Skin of body (tissue), 2 donors: ENCODE data around the gene SLC26A9. TPM values are rescaled to one million over a fixed set of nuclear protein-coding genes. Genes with fewer than 3 reads are reported as not detected.
A peak's percentile ranks its signal among the peaks of the same experiment; 100 is the strongest.
"Not testable (repeated sequence)": the region's sequence is repeated elsewhere in the genome, so short reads cannot be mapped to it uniquely, and the experiment has no call there.

Experiments used
- DNase-seq: peaks from one replicate; lab custom pipeline; 2025; lab: John Stamatoyannopoulos, UW
- total RNA-seq: library from RNA; depleted of rRNA; stranded (reverse); fragments of >200 nt; gene quantifications from one replicate; pipeline ENCODE4 v1.2.3, GENCODE V29; 2014

The SLC26A9 gene
- total RNA-seq, 1 donor from 2014 or later: 0.20 TPM

DNA sequence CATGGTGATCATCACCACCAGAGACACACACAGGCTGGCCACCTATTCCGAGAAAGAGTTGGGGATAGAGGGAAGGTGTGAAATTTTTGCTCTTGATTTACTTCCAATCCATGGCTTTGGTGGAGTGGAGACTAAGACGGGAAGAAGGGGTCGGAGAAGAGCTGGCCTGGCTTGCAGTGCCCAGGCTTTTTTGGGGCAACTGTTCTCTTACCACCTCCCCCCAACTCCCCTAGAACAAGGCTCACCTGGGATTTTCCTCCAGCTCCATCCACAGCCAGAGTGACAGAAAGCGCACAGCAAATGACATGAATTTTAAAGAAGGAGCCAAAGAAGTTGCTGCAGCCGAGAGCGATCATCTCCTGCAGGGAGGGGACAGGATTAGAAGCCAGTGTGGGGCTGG, 16.0 kb downstream of the SLC26A9 start:
- no peak for DNase-seq

DNA sequence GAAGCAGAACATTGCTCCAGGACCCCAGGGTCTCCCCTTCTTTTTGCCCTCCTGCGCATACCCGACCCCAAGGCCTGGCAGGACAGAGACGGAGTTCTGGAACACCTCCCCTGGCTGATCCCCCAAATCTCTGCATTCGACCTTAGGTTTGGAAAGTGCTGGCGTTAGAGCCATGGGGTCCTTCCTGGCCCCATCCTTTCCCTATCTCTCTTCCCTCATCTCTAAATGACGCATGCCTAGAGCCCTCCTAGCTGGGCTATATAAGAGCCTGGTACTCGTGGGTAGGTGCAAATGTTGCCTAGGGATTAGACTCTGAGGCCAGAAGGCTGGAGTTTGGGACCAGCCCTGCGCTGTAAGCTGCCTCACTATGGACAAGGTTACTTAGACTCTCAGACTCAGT, 16.6 kb downstream of the SLC26A9 start:
- DNase-seq: no peak

DNA sequence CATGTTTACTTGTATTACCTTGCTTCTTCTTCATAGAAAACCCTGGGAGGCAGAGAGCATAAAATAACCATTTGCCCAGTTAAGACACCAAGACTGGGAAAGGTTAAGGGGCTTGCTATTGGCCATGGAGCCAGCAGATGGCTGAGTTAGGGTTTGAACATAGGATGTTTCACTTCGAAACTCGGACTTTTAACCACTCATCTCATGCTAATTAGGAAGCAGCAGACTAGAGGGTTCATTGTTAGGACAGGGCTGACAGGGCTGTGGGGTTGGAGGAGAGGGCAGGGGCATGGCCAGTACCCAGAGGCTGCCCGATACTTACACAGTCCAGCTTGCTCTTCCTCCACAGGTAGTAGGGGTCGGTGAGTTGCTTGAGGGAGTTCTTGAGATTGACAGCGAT, 17.0 kb downstream of the SLC26A9 start:
- no peak for DNase-seq

DNA sequence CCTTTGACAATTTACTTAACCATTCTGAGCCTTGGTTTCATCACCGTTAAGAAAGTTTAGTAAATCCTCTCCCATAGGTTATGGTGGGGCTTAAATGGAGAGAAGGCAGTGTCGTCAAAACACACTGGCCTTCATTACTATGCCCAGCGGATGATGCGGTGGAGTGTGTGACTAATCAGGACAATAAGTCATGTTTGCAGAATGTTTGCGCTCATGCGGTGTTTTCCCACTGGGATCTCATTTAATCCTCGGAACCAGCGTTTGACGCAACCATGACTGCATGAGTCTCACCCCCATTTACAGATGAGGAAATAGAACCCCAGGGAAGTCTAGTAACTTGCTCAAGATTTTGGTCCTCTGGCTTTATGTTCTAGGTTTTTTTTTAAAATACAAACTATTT, 17.5 kb downstream of the SLC26A9 start:
- DNase-seq: no peak

DNA sequence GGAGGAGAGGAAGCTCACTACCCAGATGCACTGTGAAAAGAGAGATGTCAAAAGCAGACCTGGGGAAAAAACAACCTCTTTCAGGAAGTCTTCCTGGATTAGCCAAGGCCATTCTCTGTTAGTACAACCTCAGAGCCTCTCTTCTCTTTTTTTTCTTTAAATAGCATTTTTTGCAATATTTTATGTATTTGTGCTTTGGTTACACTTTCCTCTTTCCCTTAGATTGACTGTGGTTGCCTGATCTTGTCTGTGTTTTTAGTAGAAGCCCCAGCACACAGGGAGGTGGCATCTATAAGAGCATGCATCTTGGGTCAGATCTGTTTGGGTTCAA, 18.8 kb downstream of the SLC26A9 start:
- DNase-seq: no peak

DNA sequence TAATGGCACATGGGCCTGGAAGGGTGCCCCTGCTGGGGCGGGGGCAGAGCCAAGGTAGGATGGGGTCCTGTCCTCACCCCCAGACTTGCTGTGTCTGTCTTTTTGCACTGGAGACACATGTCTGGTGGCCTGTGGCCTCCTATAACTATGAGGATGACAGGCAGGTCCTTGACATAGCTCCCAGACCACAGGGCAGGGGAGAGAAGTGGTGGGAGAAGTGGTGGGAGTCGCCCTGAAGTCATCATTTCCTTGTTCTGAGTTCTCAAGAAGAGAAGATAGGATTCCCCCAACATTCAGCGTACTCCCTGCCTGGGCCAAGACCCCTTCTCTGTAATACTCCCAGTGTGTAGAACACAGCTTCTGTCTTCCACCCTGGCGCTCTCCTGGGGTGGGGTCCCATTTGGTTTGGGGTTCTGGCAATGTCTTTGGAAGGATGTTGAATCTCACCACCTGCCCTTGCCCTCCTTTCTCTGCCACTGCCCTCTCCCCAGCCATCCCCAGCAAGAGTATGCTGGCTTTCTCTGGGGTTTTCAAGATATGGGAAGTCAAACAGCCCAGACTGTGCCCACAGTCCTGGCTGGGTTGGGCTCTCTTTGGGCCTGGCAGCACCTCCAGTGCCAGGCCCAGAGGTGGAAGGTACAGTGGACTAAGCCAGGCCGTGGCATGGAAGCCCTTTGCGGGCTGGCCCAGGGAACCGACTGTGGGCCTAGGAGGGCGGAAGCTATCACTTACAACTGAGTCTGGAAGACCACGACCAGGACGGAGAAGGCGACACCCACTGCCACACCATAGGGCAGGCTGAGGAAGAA, 19.4 kb downstream of the SLC26A9 start:
- no peak for DNase-seq

DNA sequence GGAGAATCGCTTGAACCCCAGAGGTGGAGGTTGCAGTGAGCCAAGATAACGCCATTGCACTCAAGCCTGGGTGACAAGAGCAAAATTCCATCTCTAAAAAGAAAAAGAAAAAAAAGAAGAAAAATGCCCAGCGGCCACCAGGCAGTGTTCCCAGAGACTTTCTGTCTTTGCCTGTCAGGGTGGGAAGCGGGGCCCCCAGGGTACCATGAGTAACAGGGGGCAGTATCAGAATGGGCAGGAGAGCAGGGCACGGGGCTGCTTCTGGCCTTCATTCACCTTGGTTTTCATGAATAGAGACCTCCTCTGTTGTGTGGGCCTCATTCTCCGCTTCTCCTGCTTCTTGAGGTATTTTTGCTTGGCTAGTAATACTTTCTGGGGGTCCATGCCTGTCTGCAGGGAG, 20.4 kb downstream of the SLC26A9 start:
- DNase-seq: no peak

DNA sequence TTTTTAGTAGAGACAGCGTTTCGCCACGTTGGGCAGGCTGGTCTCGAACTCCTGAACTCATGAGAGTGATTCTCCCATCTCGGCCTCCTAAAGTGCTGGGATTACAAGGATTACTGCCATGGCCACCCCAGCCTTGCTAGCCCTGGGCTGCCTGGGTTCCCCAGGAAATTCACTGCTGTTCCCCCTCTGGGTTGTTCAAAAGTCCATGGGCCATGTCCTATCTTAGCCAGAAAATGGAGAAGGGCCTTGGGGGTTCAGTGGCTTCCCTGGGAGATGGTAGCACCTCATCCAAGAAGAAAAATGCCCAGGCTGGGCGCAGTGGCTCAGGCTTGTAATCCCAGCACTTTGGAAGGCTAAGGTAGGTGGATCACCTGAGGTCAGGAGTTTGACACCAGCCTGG, 20.9 kb downstream of the SLC26A9 start:
- DNase-seq: no peak

DNA sequence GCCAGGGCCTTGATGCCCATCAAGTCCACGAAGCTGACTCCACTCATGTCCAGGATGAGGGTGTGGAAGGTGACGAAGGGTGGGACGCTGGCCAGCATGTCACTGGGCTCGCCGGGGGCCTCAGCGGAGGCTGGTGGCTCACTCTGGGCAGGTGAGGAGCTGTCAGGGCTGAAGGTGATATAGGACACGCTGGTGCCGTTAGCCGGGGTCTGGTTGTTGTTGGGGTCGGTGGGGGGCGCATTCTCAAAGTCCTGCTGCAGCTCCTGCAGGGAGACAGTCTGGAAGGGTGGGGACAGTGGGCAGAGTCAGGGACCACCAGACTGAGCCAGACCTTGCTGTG, 21.7 kb downstream of the SLC26A9 start:
- DNase-seq: no peak

DNA sequence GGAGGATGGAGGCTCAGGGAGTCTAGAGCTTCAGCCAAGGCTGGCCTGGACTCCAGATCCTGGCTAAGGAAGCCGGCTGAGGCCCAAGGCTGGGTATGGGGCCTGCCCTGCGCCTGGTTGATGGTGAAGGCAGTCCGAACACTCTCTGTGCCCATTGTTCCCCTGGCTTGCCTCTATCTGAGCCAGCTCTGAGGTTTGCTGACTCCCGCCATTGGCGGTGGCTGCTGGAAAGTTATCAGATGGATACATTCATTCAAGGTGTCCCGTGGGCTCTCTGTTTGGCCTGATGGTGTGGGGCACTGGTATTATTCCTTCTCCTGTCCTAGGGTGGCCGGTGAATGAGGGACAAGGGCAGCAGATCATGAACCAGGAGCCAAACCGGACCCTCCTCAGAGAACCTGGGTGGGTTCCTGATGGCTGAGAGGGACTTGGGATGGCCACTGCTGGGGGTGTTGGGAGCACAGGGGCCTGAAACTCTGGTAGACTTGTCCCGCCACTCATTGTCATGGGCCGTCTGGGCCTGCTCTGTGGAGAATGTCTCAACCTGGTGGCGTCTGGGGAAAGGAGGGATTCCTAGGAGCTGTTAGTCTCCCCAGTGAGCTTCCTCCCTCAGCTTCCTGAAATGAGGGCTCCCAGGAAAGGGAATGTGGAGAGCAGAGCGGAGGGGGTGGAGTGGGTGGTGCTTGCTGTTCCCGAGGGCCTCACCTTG, 22.2 kb downstream of the SLC26A9 start:
- DNase-seq: no peak

DNA sequence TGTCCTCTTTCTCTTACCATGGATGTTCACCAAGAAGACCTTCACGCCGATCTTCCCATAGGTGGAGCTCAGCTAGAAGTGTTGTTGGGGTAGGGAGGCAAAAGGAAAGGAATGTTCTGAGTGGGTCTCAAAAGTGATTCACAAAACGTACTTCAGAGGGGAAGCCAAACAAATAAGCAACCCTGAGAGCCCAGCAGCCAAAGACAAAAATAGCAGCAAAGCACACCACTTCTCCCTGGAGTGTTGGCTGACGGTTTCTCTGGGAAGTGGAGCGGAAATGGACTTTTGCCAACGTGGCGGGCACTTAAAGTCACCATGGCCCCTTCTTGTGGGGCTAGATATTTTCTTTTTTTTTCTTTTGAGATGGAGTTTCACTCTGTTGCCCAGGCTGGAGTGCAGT, 23.1 kb downstream of the SLC26A9 start:
- peak; percentile 7 for DNase-seq

DNA sequence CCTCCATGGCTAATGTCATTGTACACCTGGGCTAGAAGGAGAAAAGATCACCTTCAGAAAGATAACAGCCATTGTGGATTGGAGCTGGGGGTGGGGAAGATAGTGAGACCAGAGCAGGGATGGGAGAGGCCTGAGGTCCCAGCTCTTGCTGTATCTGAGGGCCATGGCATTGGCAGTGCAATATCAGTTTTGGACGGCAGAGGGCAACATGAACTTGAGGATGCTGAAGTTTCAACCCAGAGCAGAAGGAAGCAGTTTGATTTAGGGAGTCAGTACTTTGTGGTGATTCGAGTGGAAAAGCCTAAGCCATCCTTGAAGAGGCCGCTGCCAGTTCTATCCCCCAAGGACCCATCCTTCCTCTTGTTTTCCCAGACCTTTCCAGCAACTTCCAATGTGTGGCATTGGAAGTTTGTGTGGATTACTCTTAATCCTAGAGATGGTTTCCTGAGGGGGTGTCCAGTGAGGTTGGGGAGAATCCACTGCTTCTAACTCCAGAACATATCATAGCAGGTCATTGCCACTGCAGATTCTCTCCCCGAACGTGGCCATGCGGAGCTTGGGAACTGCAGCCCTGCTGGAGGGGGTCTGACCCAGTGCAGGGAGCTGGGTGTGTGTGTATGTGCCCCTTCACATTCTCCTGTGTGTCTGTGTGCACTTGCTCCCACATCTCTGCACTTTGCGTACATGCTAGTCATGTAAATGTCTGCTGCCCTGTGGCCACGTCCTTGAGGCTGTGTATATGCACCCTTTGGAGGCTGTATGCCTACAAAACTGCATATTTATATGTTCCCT, 24.1 kb downstream of the SLC26A9 start:
- peak; percentile 26 for DNase-seq

DNA sequence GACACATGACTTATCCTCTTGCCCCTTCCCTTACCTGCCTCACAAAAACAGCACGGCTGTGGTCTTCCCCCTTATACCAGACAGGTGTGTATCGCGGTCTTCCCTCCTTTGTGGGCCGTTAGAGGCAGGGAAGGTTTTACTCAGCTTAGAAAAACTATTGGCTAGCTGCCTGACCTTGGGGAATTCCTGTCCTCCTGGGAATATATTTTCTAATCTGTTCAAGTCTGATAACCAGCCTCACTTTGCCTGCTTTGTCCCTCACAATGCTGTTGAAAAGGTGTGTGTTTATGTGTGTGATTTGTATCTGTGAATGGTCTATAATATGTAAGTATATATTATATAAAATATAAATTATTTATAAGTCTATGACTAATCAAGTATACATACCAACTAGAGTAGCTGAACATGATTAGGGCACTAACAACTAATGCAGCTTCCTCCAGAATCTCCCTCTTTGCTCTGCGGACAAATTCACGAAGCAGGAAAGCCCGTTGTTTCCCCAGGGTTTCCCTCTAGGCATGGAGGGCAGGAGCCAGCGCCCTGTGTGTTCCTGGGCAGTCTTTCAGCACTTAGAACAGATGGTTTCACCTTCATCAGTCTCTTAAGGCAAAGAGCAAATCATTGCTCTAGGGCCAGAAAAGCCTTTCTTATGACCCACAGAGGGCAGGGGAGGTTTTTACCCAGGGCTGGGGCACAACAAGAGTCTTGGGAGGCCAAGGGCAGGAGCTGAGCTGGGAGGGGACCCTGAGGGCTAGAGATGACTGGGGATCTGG, 25.6 kb downstream of the SLC26A9 start:
- no peak for DNase-seq

DNA sequence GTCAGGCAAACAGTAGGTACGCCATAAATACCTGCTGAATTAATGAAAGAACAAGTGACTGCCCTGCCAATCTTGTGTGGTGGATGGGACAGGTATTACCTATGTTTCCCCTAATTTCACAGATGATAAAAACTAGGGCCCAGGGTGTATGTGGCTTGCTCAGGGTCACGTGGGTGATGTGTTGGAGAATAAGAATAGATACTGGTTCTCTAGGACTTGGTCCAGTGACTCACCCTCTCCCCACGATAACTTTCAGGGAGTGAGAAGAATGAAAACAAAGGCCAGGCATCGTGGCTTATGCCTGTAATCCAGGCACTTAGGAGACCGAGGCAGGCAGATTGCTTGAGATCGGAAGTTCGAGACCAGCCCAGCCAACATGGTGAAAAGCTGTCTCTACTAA, 26.7 kb downstream of the SLC26A9 start:
- no peak for DNase-seq

DNA sequence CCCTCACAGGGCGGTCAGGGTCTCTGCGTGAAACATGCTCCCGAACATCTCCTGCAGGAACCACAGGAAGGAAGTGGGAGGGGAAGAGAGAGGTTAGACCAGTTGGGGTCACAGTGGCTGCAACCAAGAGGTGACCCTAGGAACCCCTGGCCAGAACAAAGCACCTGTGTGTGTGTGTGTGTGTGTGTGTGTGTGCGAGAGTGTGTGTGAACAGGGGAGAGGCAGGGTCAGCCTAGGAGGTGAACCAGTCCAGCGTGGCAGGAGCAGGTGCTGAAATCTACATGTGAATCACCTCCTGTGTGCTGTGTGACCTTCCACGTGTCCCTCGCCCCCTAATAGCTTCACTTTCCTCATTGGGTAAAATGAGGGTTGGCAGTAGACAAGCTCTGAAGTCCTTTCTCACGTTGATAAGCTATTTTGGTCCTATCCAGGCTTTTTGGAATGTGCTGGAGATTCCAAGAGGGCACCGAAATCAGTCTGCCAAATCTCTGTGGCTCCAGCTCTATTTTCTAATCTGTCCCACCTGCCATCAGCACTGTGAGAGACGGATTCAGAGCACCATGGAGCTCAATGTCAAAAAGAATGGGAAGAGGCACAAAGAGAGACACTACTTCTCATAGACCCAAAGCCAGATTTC, 27.8 kb downstream of the SLC26A9 start:
- no peak for DNase-seq

DNA sequence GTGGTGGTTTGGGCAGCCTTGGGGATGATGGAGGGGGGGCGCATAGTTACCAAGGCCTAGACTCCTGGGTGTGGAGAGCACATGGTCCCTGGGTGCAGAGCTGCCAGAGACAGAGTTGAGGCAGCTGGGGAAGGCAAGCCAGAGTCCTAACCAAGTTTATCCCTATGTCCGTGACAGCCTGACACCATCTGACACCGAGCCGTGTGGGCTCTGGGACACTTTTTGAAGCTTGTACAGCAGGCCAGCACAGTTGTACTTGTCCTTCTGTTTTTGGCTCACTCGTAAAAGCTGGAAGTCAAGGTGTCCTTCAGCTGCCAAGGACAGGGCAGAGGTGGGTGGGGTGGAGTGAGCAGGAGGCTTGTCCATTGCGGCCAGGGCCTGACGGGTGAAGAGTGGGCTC, 28.5 kb downstream of the SLC26A9 start:
- DNase-seq: no peak

DNA sequence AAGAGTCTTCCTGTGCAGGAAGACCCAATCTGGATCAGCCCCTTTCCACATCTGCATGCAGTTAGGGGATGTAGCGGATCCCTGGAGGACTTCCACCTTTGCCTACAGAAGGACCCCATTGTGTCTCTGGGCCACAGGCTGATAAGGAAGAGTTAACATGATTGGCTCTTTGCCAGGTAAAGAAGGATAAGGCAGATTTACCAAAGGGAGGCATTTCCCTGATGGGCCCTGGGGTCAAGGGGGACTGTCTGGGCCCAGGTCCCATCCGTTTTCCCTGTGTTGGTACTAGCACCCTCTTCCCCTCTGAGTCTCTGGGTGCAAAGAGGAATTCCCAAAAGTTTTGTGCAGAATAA, 29.1 kb downstream of the SLC26A9 start:
- DNase-seq: no peak

DNA sequence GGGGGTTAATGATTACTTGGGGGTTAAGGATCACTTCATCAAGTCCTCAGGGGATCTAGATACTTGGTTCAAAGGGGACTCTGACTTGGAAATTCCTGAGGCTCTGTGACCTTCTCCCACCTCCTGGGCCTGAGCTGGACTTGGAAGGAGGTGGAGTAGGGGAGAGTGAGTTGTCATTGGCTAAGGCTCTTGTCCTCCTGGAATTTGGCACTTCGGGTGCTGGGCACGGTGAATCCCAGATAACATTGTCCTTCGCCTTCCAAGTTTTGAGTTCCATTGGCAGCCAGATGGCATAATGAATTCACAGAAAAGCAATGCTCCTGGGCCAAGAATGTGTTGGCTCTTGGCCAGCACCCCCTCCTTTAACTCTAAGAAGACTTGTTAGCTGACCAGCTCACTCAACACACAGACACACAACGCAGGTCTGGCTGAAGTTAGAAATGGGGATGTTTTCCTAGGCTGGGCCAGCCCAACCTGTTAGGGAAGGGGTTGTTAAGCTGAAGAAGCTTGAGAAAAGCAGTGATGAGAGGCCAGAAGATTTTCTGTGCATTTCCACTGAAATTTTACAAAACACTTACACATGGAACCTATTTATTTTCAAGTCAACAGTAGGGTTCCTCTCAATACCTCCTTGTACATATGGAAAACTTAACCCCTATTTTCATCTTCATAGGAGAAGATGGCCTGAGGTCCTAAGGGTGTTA, 29.7 kb downstream of the SLC26A9 start:
- DNase-seq: peak; percentile 27

DNA sequence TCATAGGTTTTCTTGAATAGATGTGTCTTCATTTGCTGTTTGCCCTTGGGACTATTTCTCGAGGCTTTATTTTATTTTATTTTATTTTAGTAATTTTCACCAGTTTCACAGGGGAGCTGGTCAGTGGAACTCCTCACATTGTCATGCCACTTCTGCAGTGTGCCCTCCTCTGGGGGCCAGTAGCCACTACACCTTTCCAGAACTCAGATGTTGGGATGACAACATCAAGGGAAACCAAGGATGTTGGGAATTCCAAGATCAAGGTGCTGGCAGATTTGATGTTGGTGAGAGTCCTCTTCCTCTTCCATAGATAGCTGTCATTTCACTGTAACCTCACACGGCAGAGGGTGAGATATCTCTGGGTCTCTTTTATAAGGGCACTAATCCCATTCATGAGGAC, 35.5 kb downstream of the SLC26A9 start:
- DNase-seq: no peak

DNA sequence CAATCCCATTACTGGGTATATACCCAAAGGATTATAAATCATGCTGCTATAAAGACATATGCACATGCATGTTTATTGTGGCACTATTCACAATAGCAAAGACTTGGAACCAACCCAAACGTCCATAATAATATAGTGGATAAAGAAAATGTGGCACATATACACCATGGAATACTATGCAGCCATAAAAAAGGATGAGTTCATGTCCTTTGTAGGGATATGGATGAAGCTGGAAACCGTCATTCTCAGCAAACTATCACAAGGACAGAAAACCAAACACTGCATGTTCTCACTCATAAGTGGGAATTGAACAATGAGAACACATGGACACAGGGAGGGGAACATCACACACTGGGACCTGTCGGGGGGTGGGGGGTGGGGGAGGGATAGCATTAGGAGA, 38.2 kb downstream of the SLC26A9 start:
- DNase-seq: not testable (repeated sequence)

DNA sequence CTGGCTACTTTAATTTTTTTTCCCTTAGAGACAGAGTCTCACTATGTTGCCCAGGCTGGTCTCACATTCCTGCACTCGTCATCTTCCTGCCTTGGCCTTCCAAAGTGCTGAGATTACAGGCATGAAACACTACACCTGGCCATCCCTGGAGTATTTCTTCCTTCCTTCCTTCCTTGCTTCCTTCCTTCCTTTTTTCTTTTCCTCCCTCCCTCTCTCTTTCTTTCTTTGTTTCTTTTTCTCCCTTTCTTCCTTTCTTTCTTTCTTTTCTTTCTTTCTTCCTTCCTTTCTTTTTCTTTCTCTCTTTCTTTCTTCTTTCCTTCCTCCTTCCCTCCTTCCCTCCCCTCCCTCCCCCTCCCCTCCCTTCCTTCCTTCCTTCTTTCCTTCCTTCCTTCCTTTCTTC, 46.9 kb downstream of the SLC26A9 start:
- no peak for DNase-seq
